SK-N-SH treated with all-trans-retinoic acid at 6 μM for 48 hours (cell line): ENCODE measurements around the gene TMEM250.

Source experiments
- ATAC-seq: fragments of 200-7000 bp; cut with Tn5 transposase; 3 replicates; pipeline ENCODE4 v1.9.1; 2020; ENCODE audit warnings: mild to moderate bottlenecking, moderate library complexity
- BACH2 ChIP-seq: fragments of 250-450 bp; sonication (Bioruptor Pico); IDR thresholded peaks from 2 replicates; pipeline ENCODE4 v1.9.0; 2021; ENCODE audit warnings: mild to moderate bottlenecking, borderline replicate concordance
- CSDC2 ChIP-seq: fragments of 250-450 bp; sonication (Bioruptor Pico); IDR thresholded peaks from 2 replicates; pipeline ENCODE4 v1.5.0; 2020; ENCODE audit warnings: mild to moderate bottlenecking, moderate library complexity
- ESRRG ChIP-seq: fragments of 250-450 bp; sonication (Bioruptor Pico); IDR thresholded peaks from 2 replicates; pipeline ENCODE4 v1.6.1; 2021; ENCODE audit warnings: mild to moderate bottlenecking
- GLIS3 ChIP-seq: fragments of 250-450 bp; sonication (Bioruptor Pico); IDR thresholded peaks from 2 replicates; pipeline ENCODE4 v1.5.0; 2020; ENCODE audit warnings: mild to moderate bottlenecking, moderate library complexity
- OSR1 ChIP-seq: fragments of 250-450 bp; sonication (Bioruptor Pico); IDR thresholded peaks from 2 replicates; pipeline ENCODE4 v1.8.0; 2022; ENCODE audit warnings: moderate library complexity, mild to moderate bottlenecking, inconsistent platforms
- PPARA ChIP-seq: fragments of 250-450 bp; sonication (Bioruptor Pico); IDR thresholded peaks from 2 replicates; pipeline ENCODE4 v1.5.0; 2020; ENCODE audit warnings: mild to moderate bottlenecking, borderline replicate concordance
- RARB ChIP-seq: fragments of 250-450 bp; sonication (Bioruptor Pico); IDR thresholded peaks from 2 replicates; pipeline ENCODE4 v1.8.0; 2021; ENCODE audit warnings: mild to moderate bottlenecking, moderate library complexity
- SNAI2 ChIP-seq: fragments of 250-450 bp; sonication (Bioruptor Pico); IDR thresholded peaks from 2 replicates; pipeline ENCODE4 v1.5.0; 2020; ENCODE audit warnings: mild to moderate bottlenecking, moderate library complexity
- TCF4 ChIP-seq: fragments of 250-450 bp; sonication (Bioruptor Pico); IDR thresholded peaks from 2 replicates; pipeline ENCODE4 v1.8.0; 2021; ENCODE audit warnings: mild to moderate bottlenecking, moderate library complexity, borderline replicate concordance
- TOX ChIP-seq: fragments of 250-450 bp; sonication (Bioruptor Pico); IDR thresholded peaks from 2 replicates; pipeline ENCODE4 v1.8.0; 2021; ENCODE audit warnings: mild to moderate bottlenecking, moderate library complexity, borderline replicate concordance
- ZC3H10 ChIP-seq: fragments of 250-450 bp; sonication (Bioruptor Pico); IDR thresholded peaks from 2 replicates; pipeline ENCODE4 v1.5.1; 2021; ENCODE audit warnings: mild to moderate bottlenecking, moderate library complexity
- ZFP3 ChIP-seq: fragments of 250-450 bp; sonication (Bioruptor Pico); IDR thresholded peaks from 2 replicates; pipeline ENCODE4 v1.5.0; 2020; ENCODE audit warnings: mild to moderate bottlenecking, moderate library complexity
- ZFP30 ChIP-seq: fragments of 450-650 bp; formaldehyde crosslinking; IDR thresholded peaks from 2 replicates; pipeline ENCODE4 v1.5.0; 2022; ENCODE audit warnings: mild to moderate bottlenecking, moderate library complexity
- ZNF565 ChIP-seq: fragments of 450-650 bp; formaldehyde crosslinking; conservative IDR thresholded peaks from 2 replicates; pipeline ENCODE4 v1.5.0; 2020; ENCODE audit warnings: low read depth, mild to moderate bottlenecking, moderate library complexity
- ZNF70 ChIP-seq: fragments of 450-650 bp; formaldehyde crosslinking; IDR thresholded peaks from 2 replicates; pipeline ENCODE4 v1.5.0; 2020; ENCODE audit warnings: mild to moderate bottlenecking, moderate library complexity
- ZNF8 ChIP-seq: fragments of 450-650 bp; formaldehyde crosslinking; IDR thresholded peaks from 2 replicates; pipeline ENCODE4 v1.5.0; 2020; ENCODE audit warnings: mild to moderate bottlenecking, moderate library complexity
- TF ChIP-seq, protein P1 (sequence below): fragments of 250-450 bp; sonication (Bioruptor Pico); IDR thresholded peaks from 2 replicates; pipeline ENCODE4 v1.5.0; 2020; ENCODE audit warnings: mild to moderate bottlenecking, moderate library complexity
- TF ChIP-seq, protein P2 (sequence below): fragments of 250-450 bp; sonication (Bioruptor Pico); IDR thresholded peaks from 2 replicates; pipeline ENCODE4 v1.5.1; 2020; ENCODE audit warnings: low read depth, mild to moderate bottlenecking, moderate library complexity
- TF ChIP-seq, protein P3 (sequence below): fragments of 250-450 bp; sonication (Bioruptor Pico); IDR thresholded peaks from 2 replicates; pipeline ENCODE4 v1.8.0; 2020; ENCODE audit warnings: mild to moderate bottlenecking, moderate library complexity, borderline replicate concordance
- TF ChIP-seq, protein P4 (sequence below): fragments of 250-450 bp; sonication (Bioruptor Pico); IDR thresholded peaks from 2 replicates; pipeline ENCODE4 v1.8.0; 2021; ENCODE audit warnings: low read depth, mild to moderate bottlenecking, moderate library complexity, borderline replicate concordance
- TF ChIP-seq, protein P5 (sequence below): fragments of 250-450 bp; sonication (Bioruptor Pico); IDR thresholded peaks from 2 replicates; pipeline ENCODE4 v1.5.1; 2021; ENCODE audit warnings: mild to moderate bottlenecking, moderate library complexity

TMEM250 gene

DNA sequence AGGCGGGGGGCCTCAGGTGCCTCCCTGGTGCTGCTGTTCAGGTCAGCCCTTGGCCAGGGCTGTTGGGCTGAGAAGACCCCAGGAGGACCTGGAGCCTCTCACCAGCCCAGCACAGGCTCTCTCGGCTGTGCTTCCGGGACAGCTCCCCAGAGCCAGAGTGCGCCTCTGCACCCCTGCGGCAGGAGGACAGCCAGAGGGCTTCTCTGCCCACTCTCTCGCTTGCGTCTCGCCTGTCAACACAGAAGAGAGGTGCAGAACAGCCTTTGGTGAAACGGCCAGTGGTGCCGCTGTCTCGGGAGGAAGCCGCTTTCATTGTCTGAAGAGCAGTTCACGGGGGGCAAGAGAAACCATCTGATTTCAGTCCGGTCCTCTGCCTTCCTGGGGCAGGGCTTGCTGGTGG is 19.8 kb downstream of the TMEM250 start:
- ATAC-seq = no peak
- TF ChIP-seq TCF4 (CRISPR knock-in tag) (no peak), CSDC2 (CRISPR knock-in tag) (no peak), PPARA (CRISPR knock-in tag) (no peak), GLIS3 (CRISPR knock-in tag) (no peak), RARB (CRISPR knock-in tag) (no peak)
- TF ChIP-seq, protein P1, sequence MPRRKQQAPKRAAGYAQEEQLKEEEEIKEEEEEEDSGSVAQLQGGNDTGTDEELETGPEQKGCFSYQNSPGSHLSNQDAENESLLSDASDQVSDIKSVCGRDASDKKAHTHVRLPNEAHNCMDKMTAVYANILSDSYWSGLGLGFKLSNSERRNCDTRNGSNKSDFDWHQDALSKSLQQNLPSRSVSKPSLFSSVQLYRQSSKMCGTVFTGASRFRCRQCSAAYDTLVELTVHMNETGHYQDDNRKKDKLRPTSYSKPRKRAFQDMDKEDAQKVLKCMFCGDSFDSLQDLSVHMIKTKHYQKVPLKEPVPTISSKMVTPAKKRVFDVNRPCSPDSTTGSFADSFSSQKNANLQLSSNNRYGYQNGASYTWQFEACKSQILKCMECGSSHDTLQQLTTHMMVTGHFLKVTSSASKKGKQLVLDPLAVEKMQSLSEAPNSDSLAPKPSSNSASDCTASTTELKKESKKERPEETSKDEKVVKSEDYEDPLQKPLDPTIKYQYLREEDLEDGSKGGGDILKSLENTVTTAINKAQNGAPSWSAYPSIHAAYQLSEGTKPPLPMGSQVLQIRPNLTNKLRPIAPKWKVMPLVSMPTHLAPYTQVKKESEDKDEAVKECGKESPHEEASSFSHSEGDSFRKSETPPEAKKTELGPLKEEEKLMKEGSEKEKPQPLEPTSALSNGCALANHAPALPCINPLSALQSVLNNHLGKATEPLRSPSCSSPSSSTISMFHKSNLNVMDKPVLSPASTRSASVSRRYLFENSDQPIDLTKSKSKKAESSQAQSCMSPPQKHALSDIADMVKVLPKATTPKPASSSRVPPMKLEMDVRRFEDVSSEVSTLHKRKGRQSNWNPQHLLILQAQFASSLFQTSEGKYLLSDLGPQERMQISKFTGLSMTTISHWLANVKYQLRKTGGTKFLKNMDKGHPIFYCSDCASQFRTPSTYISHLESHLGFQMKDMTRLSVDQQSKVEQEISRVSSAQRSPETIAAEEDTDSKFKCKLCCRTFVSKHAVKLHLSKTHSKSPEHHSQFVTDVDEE (CRISPR knock-in tag) = no peak

DNA sequence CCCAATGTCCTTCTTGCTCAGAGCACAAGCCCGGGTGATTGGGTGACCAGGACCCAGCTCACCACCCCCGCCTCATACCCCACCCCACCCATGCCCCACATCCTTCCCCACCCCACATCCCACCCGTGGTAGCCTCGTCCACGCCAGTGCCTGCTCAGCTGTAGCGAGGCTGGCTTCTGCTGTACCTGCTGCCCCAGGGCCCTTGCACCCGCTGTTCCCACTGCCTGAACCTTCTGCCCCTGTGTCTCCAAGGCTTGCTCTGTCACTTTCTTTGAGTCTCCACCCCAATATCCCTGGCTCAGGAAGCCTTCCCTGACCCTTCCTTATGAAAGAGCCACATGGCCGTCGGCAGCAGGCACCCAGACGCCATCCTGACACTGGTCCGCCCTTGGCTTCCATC is 20.5 kb downstream of the TMEM250 start:
- ATAC-seq = no peak
- no peak for TF ChIP-seq SNAI2 (CRISPR knock-in tag)
- no peak for TF ChIP-seq ESRRG (CRISPR knock-in tag)
- TF ChIP-seq, protein P2, sequence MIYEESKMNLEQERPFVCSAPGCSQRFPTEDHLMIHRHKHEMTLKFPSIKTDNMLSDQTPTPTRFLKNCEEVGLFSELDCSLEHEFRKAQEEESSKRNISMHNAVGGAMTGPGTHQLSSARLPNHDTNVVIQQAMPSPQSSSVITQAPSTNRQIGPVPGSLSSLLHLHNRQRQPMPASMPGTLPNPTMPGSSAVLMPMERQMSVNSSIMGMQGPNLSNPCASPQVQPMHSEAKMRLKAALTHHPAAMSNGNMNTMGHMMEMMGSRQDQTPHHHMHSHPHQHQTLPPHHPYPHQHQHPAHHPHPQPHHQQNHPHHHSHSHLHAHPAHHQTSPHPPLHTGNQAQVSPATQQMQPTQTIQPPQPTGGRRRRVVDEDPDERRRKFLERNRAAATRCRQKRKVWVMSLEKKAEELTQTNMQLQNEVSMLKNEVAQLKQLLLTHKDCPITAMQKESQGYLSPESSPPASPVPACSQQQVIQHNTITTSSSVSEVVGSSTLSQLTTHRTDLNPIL (CRISPR knock-in tag) = no peak
- TF ChIP-seq TOX (CRISPR knock-in tag) = no peak
- TF ChIP-seq, protein P3, sequence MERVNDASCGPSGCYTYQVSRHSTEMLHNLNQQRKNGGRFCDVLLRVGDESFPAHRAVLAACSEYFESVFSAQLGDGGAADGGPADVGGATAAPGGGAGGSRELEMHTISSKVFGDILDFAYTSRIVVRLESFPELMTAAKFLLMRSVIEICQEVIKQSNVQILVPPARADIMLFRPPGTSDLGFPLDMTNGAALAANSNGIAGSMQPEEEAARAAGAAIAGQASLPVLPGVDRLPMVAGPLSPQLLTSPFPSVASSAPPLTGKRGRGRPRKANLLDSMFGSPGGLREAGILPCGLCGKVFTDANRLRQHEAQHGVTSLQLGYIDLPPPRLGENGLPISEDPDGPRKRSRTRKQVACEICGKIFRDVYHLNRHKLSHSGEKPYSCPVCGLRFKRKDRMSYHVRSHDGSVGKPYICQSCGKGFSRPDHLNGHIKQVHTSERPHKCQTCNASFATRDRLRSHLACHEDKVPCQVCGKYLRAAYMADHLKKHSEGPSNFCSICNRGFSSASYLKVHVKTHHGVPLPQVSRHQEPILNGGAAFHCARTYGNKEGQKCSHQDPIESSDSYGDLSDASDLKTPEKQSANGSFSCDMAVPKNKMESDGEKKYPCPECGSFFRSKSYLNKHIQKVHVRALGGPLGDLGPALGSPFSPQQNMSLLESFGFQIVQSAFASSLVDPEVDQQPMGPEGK (CRISPR knock-in tag) = no peak
- TF ChIP-seq CSDC2 (CRISPR knock-in tag) = no peak
- TF ChIP-seq, protein P1 (CRISPR knock-in tag) = no peak
- TF ChIP-seq PPARA (CRISPR knock-in tag) = no peak
- no peak for TF ChIP-seq ZFP3 (CRISPR knock-in tag)
- TF ChIP-seq ZNF8 = no peak
- no peak for TF ChIP-seq ZC3H10 (CRISPR knock-in tag)
- no peak for TF ChIP-seq OSR1
- no peak for TF ChIP-seq TCF4 (CRISPR knock-in tag)
- TF ChIP-seq ZNF565 (CRISPR knock-in tag) = no peak
- TF ChIP-seq ZNF70 (CRISPR knock-in tag) = no peak
- TF ChIP-seq ZFP30 (CRISPR knock-in tag) = no peak
- TF ChIP-seq, protein P4, sequence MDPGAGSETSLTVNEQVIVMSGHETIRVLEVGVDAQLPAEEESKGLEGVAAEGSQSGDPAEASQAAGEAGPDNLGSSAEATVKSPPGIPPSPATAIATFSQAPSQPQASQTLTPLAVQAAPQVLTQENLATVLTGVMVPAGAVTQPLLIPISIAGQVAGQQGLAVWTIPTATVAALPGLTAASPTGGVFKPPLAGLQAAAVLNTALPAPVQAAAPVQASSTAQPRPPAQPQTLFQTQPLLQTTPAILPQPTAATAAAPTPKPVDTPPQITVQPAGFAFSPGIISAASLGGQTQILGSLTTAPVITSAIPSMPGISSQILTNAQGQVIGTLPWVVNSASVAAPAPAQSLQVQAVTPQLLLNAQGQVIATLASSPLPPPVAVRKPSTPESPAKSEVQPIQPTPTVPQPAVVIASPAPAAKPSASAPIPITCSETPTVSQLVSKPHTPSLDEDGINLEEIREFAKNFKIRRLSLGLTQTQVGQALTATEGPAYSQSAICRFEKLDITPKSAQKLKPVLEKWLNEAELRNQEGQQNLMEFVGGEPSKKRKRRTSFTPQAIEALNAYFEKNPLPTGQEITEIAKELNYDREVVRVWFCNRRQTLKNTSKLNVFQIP (CRISPR knock-in tag) = no peak
- TF ChIP-seq, protein P5, sequence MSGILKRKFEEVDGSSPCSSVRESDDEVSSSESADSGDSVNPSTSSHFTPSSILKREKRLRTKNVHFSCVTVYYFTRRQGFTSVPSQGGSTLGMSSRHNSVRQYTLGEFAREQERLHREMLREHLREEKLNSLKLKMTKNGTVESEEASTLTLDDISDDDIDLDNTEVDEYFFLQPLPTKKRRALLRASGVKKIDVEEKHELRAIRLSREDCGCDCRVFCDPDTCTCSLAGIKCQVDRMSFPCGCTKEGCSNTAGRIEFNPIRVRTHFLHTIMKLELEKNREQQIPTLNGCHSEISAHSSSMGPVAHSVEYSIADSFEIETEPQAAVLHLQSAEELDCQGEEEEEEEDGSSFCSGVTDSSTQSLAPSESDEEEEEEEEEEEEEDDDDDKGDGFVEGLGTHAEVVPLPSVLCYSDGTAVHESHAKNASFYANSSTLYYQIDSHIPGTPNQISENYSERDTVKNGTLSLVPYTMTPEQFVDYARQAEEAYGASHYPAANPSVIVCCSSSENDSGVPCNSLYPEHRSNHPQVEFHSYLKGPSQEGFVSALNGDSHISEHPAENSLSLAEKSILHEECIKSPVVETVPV (CRISPR knock-in tag) = no peak
- no peak for TF ChIP-seq BACH2 (CRISPR knock-in tag)
